Stimulated activated CD4-positive, alpha-beta T cell treated with anti-CD3 and anti-CD28 coated beads, Interleukin-4, amount 100 ng/mL, for 4 hours (primary cell): ENCODE measurements around the gene RGS12.

Experiments used
- DNase-seq, 2 experiments: peaks; one replicate each; pipeline ENCODE4 v3.0.0-alpha.2; 2020

Gene RGS12

GRCh38 chr4:3313556-3314228 is 20.9 kb downstream of the RGS12 start:
- DNase-seq, result no peak

GRCh38 chr4:3314706-3315260 is 22.0 kb downstream of the RGS12 start:
- DNase-seq, result no peak

GRCh38 chr4:3315566-3315965 is 22.7 kb downstream of the RGS12 start:
- no peak for DNase-seq

- no peak for DNase-seq
Observed at GRCh38 chr4:3316146-3316545, 23.3 kb downstream of the RGS12 start.

GRCh38 chr4:3317011-3317655 is 24.3 kb downstream of the RGS12 start:
- DNase-seq, result no peak

GRCh38 chr4:3317656-3318211 is 24.9 kb downstream of the RGS12 start:
- DNase-seq, result no peak

- no peak for DNase-seq
Observed at GRCh38 chr4:3318561-3319021, 25.8 kb downstream of the RGS12 start.

GRCh38 chr4:3320361-3321023 is 27.7 kb downstream of the RGS12 start:
- no peak for DNase-seq

- DNase-seq, result no peak
Observed at GRCh38 chr4:3321295-3321889, 28.6 kb downstream of the RGS12 start.

- DNase-seq, result no peak
Observed at GRCh38 chr4:3322059-3322550, 29.3 kb downstream of the RGS12 start.

- no peak for DNase-seq
Observed at GRCh38 chr4:3323071-3323481, 30.3 kb downstream of the RGS12 start.

- DNase-seq, result no peak
Observed at GRCh38 chr4:3324093-3324815, 31.4 kb downstream of the RGS12 start.

GRCh38 chr4:3328814-3329663 is 36.2 kb downstream of the RGS12 start:
- DNase-seq, result no peak

GRCh38 chr4:3329887-3330286 is 37.1 kb downstream of the RGS12 start:
- DNase-seq, result no peak

- no peak for DNase-seq
Observed at GRCh38 chr4:3330707-3331106, 37.9 kb downstream of the RGS12 start.

GRCh38 chr4:3331511-3332394 is 38.9 kb downstream of the RGS12 start:
- no peak for DNase-seq

GRCh38 chr4:3332498-3332897 is 39.7 kb downstream of the RGS12 start:
- DNase-seq, result no peak

- no peak for DNase-seq
Observed at GRCh38 chr4:3334316-3334715, 41.5 kb downstream of the RGS12 start.

- DNase-seq, result no peak
Observed at GRCh38 chr4:3335385-3335784, 42.6 kb downstream of the RGS12 start.

- DNase-seq, result no peak
Observed at GRCh38 chr4:3335982-3336381, 43.2 kb downstream of the RGS12 start.
